Mesenchymal stem cell (in vitro differentiated cells and primary cell): ENCODE results near the gene FUT7.

Source experiments
- DNase-seq: peaks from one replicate; pipeline ENCODE4 v3.0.0-alpha.2; 2013
- H2AFZ ChIP-seq: one replicate; pipeline ENCODE4 v1.6.1; 2013; ENCODE audit warnings: low read depth, mild to moderate bottlenecking, control low read depth, inconsistent platforms, low read length, moderate library complexity
- H2AK5ac ChIP-seq: 2 replicates; pipeline ENCODE4 v1.6.1; 2013; ENCODE audit warnings: low read length, moderate library complexity, mild to moderate bottlenecking, inconsistent platforms; ENCODE audit not compliant: severe bottlenecking
- H2BK120ac ChIP-seq: one replicate; pipeline ENCODE4 v1.6.1; 2013; ENCODE audit warnings: low read depth, mild to moderate bottlenecking, inconsistent platforms, low read length, moderate library complexity
- H2BK12ac ChIP-seq, 2 experiments: one replicate each; pipeline ENCODE4 v1.6.1; 2013; ENCODE audit warnings: inconsistent platforms in 2 of 2, low read length in 2 of 2, mild to moderate bottlenecking in 2 of 2, moderate library complexity in 2 of 2, control low read depth in 1 of 2
- H2BK15ac ChIP-seq: one replicate; pipeline ENCODE4 v1.6.1; 2013; ENCODE audit warnings: mild to moderate bottlenecking, low read depth, inconsistent platforms; ENCODE audit not compliant: poor library complexity, severe bottlenecking
- H2BK5ac ChIP-seq: 2 replicates; pipeline ENCODE4 v1.6.1; 2013; ENCODE audit warnings: low read depth, mild to moderate bottlenecking, low read length, control low read depth, inconsistent platforms; ENCODE audit not compliant: poor library complexity, severe bottlenecking
- H3K14ac ChIP-seq, 2 experiments: one replicate each; pipeline ENCODE4 v1.6.1; 2013; ENCODE audit warnings: inconsistent platforms in 2 of 2, low read length in 2 of 2, control low read depth in 1 of 2, mild to moderate bottlenecking in 1 of 2, moderate library complexity in 1 of 2
- H3K18ac ChIP-seq, 2 experiments: one replicate each; pipeline ENCODE4 v1.6.1; 2013; ENCODE audit warnings: inconsistent platforms in 2 of 2, low read length in 2 of 2, control low read depth in 1 of 2, low read depth in 1 of 2, mild to moderate bottlenecking in 1 of 2
- H3K23ac ChIP-seq, 2 experiments: one replicate each; pipeline ENCODE4 v1.6.1; 2013; ENCODE audit warnings: inconsistent platforms in 2 of 2, low read length in 2 of 2, mild to moderate bottlenecking in 2 of 2, moderate library complexity in 2 of 2, control low read depth in 1 of 2
- H3K27ac ChIP-seq: 2 replicates; pipeline ENCODE4 v1.5.1; 2013; ENCODE audit warnings: mild to moderate bottlenecking, moderate library complexity, low read length, control low read depth, inconsistent platforms; ENCODE audit not compliant: poor library complexity, severe bottlenecking
- H3K27me3 ChIP-seq, 2 experiments: 2 replicates each; pipeline versions ENCODE4 v1.6.1 to v1.7.0; 2013; ENCODE audit warnings: low read length in 2 of 2, mild to moderate bottlenecking in 2 of 2, moderate library complexity in 2 of 2, control low read depth in 1 of 2, inconsistent platforms in 1 of 2; ENCODE audit not compliant: control insufficient read depth in 1 of 2, insufficient read depth in 1 of 2
- H3K36me3 ChIP-seq, 2 experiments: 2 replicates each; pipeline versions ENCODE4 v1.6.1 to v1.7.0; 2013; ENCODE audit warnings: low read length in 2 of 2, control low read depth in 1 of 2, inconsistent platforms in 1 of 2, low read depth in 1 of 2, mild to moderate bottlenecking in 1 of 2; ENCODE audit not compliant: insufficient read depth in 2 of 2, control insufficient read depth in 1 of 2
- H3K4ac ChIP-seq, 2 experiments: one replicate each; pipeline ENCODE4 v1.6.1; 2013; ENCODE audit warnings: inconsistent platforms in 2 of 2, low read length in 2 of 2, mild to moderate bottlenecking in 2 of 2, moderate library complexity in 2 of 2, control low read depth in 1 of 2, low read depth in 1 of 2
- H3K4me1 ChIP-seq: 2 replicates; pipeline ENCODE4 v1.6.1; 2013; ENCODE audit warnings: low read depth, low read length, control low read depth; ENCODE audit not compliant: control insufficient read depth, insufficient read depth
- H3K4me2 ChIP-seq: 2 replicates; pipeline ENCODE4 v1.6.1; 2013; ENCODE audit warnings: low read length, mild to moderate bottlenecking, inconsistent platforms; ENCODE audit not compliant: poor library complexity, severe bottlenecking
- H3K4me3 ChIP-seq, 2 experiments: 2 replicates each; pipeline versions ENCODE4 v1.5.1 to v1.7.0; 2013; ENCODE audit warnings: low read length in 2 of 2, mild to moderate bottlenecking in 2 of 2, control low read depth in 1 of 2, low read depth in 1 of 2; ENCODE audit not compliant: insufficient read depth in 1 of 2
- H3K79me1 ChIP-seq: replicated peaks from 2 replicates; pipeline ENCODE4 v1.6.1; 2013; ENCODE audit warnings: mild to moderate bottlenecking, control low read depth, low read length, inconsistent platforms; ENCODE audit not compliant: poor library complexity, severe bottlenecking
- H3K9ac ChIP-seq: 2 replicates; pipeline ENCODE4 v1.7.0; 2013; ENCODE audit warnings: mild to moderate bottlenecking, low read length, moderate library complexity
- H3K9me3 ChIP-seq: 2 replicates; pipeline ENCODE4 v1.7.0; 2013; ENCODE audit warnings: mild to moderate bottlenecking, low read length; ENCODE audit not compliant: control insufficient read depth
- H4K8ac ChIP-seq: one replicate; pipeline ENCODE4 v1.6.1; 2013; ENCODE audit warnings: inconsistent platforms, mild to moderate bottlenecking, low read length, moderate library complexity
- H4K91ac ChIP-seq: one replicate; pipeline ENCODE4 v1.6.1; 2013; ENCODE audit warnings: mild to moderate bottlenecking, low read length, inconsistent platforms
- WGBS: methylation state at CpG from one replicate; pipeline ENCODE4 v1.1.7; 2013; ENCODE audit warnings: mixed read lengths; 5-methylcytosine and 5-hydroxymethylcytosine counted together

The FUT7 gene

GRCh38 chr9:137048655-137049543, 17.0 kb upstream of the FUT7 start:
- Histone ChIP-seq H3K4me1 (peaks cover 34% of the 10 kb centered on the region), H2BK5ac (no peak overlapping the region)
- WGBS, result 62% methylated on average over 48 of the region's 72 CpGs

GRCh38 chr9:137046088-137046787, 14.3 kb upstream of the FUT7 start, which contains the start of gene NPDC1:
NPDC1 (minus strand) TSS chr9:137046177; CDS start chr9:137045989, 188 bp downstream.
- peak; percentile 75 for DNase-seq
- Histone ChIP-seq H2BK120ac (peak within 1 kb of the TSS; percentile 42), H3K4me3 (peak within 1 kb of the TSS; percentile 63 to 82), H2BK15ac (no peak within 1 kb of the TSS), H3K9me3 (no peaks in the 10 kb centered on the region), H3K79me1 (no peaks in the 10 kb centered on the region), H3K4ac (no peak within 1 kb of the TSS), H2AFZ (peak within 1 kb of the TSS; percentile 96), H3K27ac (no peak within 1 kb of the TSS), H3K36me3 (peaks cover 0 to 8% of the 10 kb centered on the region in 2 experiments), H3K18ac (peak within 1 kb of the TSS in 1 of 2 experiments; percentile 42), H3K9ac (peak within 1 kb of the TSS; percentile 72), H3K23ac (peak within 1 kb of the TSS in 1 of 2 experiments; percentile 94), H4K8ac (peak within 1 kb of the TSS; percentile 55), H3K4me2 (peak within 1 kb of the TSS; percentile 91), H2BK12ac (peak within 1 kb of the TSS in 1 of 2 experiments; percentile 37), H3K4me1 (peaks cover 27% of the 10 kb centered on the region), H3K14ac (peak within 1 kb of the TSS in 1 of 2 experiments; percentile 81), H2BK5ac (no peak within 1 kb of the TSS), H4K91ac (peak within 1 kb of the TSS; percentile 54), H3K27me3 (peaks cover 37 to 70% of the 10 kb centered on the region in 2 experiments), H2AK5ac (no peak within 1 kb of the TSS)
- whole genome bisulfite sequencing, result 1% methylated on average over 52 of the region's 57 CpGs

More at GRCh38 chr9:137048655-137049543, 17.0 kb upstream of the FUT7 start:
- Histone ChIP-seq H3K27me3 (peaks cover 64 to 81% of the 10 kb centered on the region in 2 experiments), H3K14ac (no peak overlapping the region), H2AK5ac (no peak overlapping the region), H4K91ac (no peak overlapping the region), H3K4me2 (no peak overlapping the region), H3K18ac (no peak overlapping the region), H2BK12ac (no peak overlapping the region), H3K79me1 (no peaks in the 10 kb centered on the region), H3K36me3 (no peaks in the 10 kb centered on the region), H2BK120ac (no peak overlapping the region), H3K23ac (peak overlapping the region in 1 of 2 experiments; percentile 53), H2BK15ac (no peak overlapping the region), H3K9me3 (no peaks in the 10 kb centered on the region), H2AFZ (no peak overlapping the region), H3K4me3 (no peak overlapping the region), H3K27ac (no peak overlapping the region), H3K4ac (no peak overlapping the region), H4K8ac (no peak overlapping the region), H3K9ac (no peak overlapping the region)
- no peak for DNase-seq

DNA sequence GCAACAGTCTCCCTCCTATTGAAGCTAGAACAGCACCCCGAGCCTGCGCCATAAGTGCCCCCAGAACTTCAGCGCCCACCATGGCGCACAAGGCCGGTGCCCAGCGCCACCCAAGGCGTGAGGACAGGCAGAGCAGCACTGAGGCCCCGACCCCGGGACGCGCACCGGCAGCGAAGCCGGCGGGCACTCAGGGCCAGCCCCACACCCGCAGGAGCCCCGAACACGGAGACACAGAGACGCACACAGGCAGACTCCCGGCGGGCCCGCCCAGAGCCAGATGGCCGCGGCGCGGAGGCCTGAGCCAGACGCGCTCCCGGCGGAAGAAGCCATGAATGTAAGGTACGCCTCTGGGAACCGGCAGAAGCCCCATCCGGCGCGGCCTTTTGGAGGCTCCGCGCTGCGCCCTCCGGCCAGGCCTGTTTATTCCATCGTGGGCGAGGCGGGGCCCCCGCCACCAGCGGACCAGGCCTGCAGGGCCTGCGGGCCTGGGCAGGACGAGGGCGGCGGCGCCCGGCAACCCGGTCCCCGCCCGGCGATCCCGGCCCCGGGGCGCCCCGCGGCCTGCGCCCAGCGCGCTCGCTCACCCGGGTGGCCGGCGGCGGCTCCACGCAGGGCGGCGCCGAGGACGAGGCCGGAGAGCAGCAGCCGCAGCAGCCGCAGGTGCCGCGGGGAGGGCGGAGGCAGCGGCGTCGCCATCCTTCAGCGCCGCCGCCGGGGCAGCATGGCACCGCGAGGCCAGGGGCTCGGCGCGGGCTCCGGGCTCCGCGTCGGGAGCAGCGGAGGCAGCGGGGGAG, 13.6 kb upstream of the FUT7 start:
- peak overlapping the region; percentile 55 for H4K8ac ChIP-seq
- no peak overlapping the region for H2AK5ac ChIP-seq
- no peak overlapping the region for H2BK15ac ChIP-seq
- H3K27ac ChIP-seq, result no peak overlapping the region
- no peak overlapping the region for H2BK120ac ChIP-seq
- H3K14ac ChIP-seq, result no peak overlapping the region
- peak overlapping the region in 1 of 2 experiments; percentile 42 for H3K18ac ChIP-seq
- no peaks in the 10 kb centered on the region for H3K9me3 ChIP-seq
- no peaks in the 10 kb centered on the region for H3K79me1 ChIP-seq
- H3K4me3 ChIP-seq, result peak overlapping the region; percentile 63 to 82
- no peak overlapping the region for H3K4ac ChIP-seq
- WGBS, result 13% methylated on average over 47 of the region's 96 CpGs
- H3K9ac ChIP-seq, result peak overlapping the region; percentile 72
- peaks cover 27% of the 10 kb centered on the region for H3K4me1 ChIP-seq
- no peak overlapping the region for H2BK12ac ChIP-seq
- peak overlapping the region; percentile 91 for H3K4me2 ChIP-seq
- no peak overlapping the region for H4K91ac ChIP-seq
- peaks cover 0 to 13% of the 10 kb centered on the region in 2 experiments for H3K36me3 ChIP-seq
- peak overlapping the region; percentile 96 for H2AFZ ChIP-seq
- peaks cover 30 to 62% of the 10 kb centered on the region in 2 experiments for H3K27me3 ChIP-seq
- H2BK5ac ChIP-seq, result no peak overlapping the region
- peak; percentile 48 for DNase-seq
- no peak overlapping the region for H3K23ac ChIP-seq
